Choroid plexus epithelial cell (primary cell): ENCODE data around the gene UGT2B7.
"Not testable (repeated sequence)": the region's sequence is repeated elsewhere in the genome, so short reads cannot be mapped to it uniquely, and the experiment has no call there.

Experiments
- DNase-seq: peaks from one replicate; pipeline ENCODE4 v3.0.0-alpha.2; 2010; ENCODE audit warnings: low read depth
- H3K4me3 ChIP-seq: 2 replicates; pipeline ENCODE4 v1.5.1; 2011; ENCODE audit warnings: low read depth, mild to moderate bottlenecking, control low read depth, low read length, moderate library complexity
- CTCF ChIP-seq: conservative IDR thresholded peaks from 2 replicates; pipeline ENCODE4 v1.5.1; 2011; ENCODE audit warnings: low read depth, mild to moderate bottlenecking, control low read depth, inconsistent platforms, low read length, moderate library complexity

Gene UGT2B7

GRCh38 chr4:69096111-69096656, at the start of gene UGT2B7:
UGT2B7 (plus strand) TSS chr4:69096474; CDS start chr4:69096521, 47 bp downstream.
- no peak for DNase-seq
- no peak within 1 kb of the TSS for H3K4me3 ChIP-seq
- no peak for TF ChIP-seq CTCF

- TF ChIP-seq CTCF, result no peak
- H3K4me3 ChIP-seq, result no peak overlapping the region
Measured at GRCh38 chr4:69049860-69050259, 46.4 kb upstream of the UGT2B7 start.

GRCh38 chr4:69050853-69051575, 45.3 kb upstream of the UGT2B7 start:
- not testable (repeated sequence) for H3K4me3 ChIP-seq
- DNase-seq, result peak; percentile 52

More at GRCh38 chr4:69049860-69050259, 46.4 kb upstream of the UGT2B7 start:
- DNase-seq, result no peak

GRCh38 chr4:69051576-69051943, 44.7 kb upstream of the UGT2B7 start:
- no peak overlapping the region for H3K4me3 ChIP-seq
- no peak for TF ChIP-seq CTCF
- DNase-seq, result no peak

GRCh38 chr4:69053309-69053885, 42.9 kb upstream of the UGT2B7 start:
- H3K4me3 ChIP-seq, DNase-seq: not testable (repeated sequence)

GRCh38 chr4:69054033-69054432, 42.2 kb upstream of the UGT2B7 start:
- H3K4me3 ChIP-seq, result not testable (repeated sequence)

GRCh38 chr4:69054578-69055200, 41.6 kb upstream of the UGT2B7 start:
- H3K4me3 ChIP-seq, result no peak overlapping the region
- peak; percentile 86 for DNase-seq
- TF ChIP-seq CTCF, result no peak

More at GRCh38 chr4:69054033-69054432, 42.2 kb upstream of the UGT2B7 start:
- DNase-seq, result not testable (repeated sequence)

GRCh38 chr4:69056150-69056549, 40.1 kb upstream of the UGT2B7 start:
- no peak for DNase-seq
- no peak overlapping the region for H3K4me3 ChIP-seq
- TF ChIP-seq CTCF, result no peak
